SK-MEL-5 (cell line): ENCODE measurements around the gene ADAT3. TPM values are rescaled to one million over a fixed set of nuclear protein-coding genes. Genes with fewer than 3 reads are reported as not detected.

Experiments
- DNase-seq: peaks from one replicate; pipeline ENCODE4 v3.0.0-alpha.2; 2016; ENCODE audit warnings: low read depth, low spot score
- in situ Hi-C: cut with HindIII; loops from 2 replicates; pipeline ENCODE4 v1.10.0; 2016; ENCODE audit warnings: low sequenced_read_pairs, high pct_unique_total_duplicates, low pct_unique_long_range_greater_than_20kb
- total RNA-seq: library from RNA; depleted of rRNA; stranded (reverse); fragments of >200 nt; shearing (Covaris generic); gene quantifications from 2 replicates; pipeline ENCODE4 v1.2.3, GENCODE V29; 2014

Gene ADAT3
- total RNA-seq, 1 experiment from 2014 or later: 2.6 TPM

GRCh38 chr19:1905863-1906375 lies 720 bp downstream of the ADAT3 start:
- no peak for DNase-seq
- in situ Hi-C loops: no loop called here

- DNase-seq: no peak
- in situ Hi-C loops: no loop called here
Observed at GRCh38 chr19:1906985-1907562, 1.9 kb downstream of the ADAT3 start.

DNA sequence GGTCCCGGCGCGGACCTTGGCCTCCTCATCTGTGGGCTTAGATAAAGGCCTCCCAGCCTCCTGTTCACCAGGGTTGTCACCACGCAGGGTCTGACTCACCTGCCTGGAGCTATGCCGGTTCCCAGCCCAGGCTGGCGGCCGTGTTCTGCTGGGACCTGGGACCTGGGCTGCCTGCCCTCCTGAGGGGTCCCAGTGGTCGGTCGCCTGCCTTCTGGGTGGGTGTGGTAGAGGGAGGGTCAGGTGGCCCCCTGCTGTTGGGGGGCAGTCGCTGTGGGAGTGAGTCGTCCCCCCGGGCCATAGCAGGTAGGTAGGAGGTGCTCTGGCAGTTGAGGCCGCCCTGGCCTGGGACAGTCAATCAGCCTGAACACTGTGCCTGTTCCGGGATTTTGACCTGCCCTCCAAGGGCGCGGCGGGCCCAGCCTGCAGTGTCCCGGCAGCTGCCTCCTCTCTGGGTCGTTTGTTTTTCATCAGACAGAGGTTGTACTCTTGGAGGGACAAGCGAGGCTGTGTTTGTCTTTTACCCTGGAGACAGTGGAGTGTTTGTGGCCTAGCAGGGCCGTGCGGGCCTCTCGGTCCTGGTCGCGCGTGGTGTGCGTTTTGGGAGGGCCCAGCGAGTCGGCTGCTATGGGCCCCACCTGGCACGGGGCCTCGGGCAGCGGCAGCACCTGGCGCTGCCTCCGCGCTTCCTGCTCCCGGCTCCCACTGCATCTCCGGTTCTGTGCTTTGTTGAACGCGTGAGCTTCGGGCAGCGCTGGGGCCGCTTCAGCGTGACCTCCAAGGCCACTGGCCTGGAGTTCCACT lies 2.6 kb downstream of the ADAT3 start:
- DNase-seq: no peak
- in situ Hi-C loops: no loop called here

- DNase-seq: no peak
- in situ Hi-C loops: no loop called here
Observed at GRCh38 chr19:1908364-1908678, 3.1 kb downstream of the ADAT3 start.

- in situ Hi-C loops: no loop called here
- DNase-seq: no peak
Observed at GRCh38 chr19:1909761-1910080, 4.5 kb downstream of the ADAT3 start.

DNA sequence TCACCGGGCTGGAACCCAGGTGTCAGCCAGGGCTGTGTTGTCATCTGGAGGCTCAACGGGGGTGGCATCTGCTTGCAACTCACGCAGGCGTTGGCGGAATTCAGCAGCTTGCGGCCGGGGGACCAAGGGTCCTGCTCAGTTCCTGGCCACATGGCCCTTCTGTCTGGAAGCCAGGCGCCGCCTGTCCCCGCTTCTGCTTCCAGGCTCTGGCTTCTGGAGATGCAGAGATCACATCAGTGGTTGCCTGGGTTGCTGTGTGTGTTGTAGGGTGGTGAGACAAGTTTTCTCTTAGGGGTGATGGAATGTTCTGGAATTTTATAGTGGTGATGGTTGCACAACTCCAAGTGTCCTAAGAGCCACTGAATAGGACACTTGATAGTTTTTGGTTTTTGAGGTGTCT lies 5.0 kb downstream of the ADAT3 start:
- no peak for DNase-seq
- in situ Hi-C loops: no loop called here

GRCh38 chr19:1911098-1911497 lies 5.9 kb downstream of the ADAT3 start:
- in situ Hi-C loops: no loop called here
- DNase-seq: no peak

DNA sequence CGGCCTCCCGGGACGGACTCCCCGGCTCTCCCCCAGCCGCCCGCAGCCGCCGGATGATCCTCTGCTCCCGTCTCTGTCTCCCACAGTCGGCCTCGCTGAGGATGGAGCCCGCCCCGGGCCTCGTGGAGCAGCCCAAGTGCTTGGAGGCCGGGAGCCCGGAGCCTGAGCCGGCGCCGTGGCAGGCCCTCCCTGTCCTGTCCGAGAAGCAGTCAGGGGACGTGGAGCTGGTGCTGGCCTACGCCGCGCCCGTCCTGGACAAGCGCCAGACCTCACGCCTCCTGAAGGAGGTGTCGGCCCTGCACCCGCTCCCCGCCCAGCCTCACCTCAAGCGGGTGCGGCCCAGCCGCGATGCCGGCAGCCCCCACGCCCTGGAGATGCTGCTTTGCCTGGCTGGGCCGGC lies 6.8 kb downstream of the ADAT3 start:
- DNase-seq: no peak
- in situ Hi-C loops: no loop called here

GRCh38 chr19:1912760-1913505 lies 7.7 kb downstream of the ADAT3 start:
- no peak for DNase-seq
- in situ Hi-C loops: no loop called here

DNA sequence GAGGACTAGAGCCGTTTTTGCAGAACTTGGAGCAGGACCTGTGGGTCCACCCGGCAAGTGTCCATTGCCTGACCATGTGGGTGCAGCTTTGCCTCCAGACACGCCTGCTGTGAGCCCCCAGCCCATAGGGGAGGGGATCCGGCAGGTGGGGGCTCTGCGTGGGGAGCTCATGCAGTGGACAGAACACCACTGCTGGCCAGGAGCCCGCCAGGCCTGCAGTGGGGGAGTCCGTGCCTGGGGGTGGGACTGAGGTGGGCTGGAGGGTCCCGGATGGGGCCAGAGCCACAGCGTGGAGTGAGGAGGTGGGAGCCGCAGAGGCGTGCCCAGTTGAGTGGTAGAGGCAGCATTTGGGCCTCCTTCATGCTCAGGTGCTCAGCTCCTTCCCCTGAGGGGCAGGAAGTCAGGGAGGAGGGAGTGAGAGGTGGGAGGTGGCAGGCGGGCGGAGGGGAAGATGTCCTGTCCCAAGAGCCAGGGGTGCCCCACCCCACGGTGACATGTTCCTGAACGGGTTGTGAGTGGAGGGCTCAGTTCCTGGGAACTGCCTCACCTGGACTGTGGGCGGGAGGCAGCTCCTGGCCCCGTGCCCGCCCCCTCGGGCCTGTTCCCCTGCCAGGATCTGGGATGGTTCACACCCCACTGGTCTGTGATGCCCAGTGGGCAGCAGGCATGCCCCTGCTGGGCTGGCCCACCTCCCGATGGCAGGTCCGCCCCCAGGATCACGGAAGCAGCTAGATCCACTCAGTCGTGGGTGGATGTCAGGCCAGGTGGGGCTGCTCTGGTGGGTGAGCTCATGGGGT lies 8.8 kb downstream of the ADAT3 start:
- in situ Hi-C loops: no loop called here

DNA sequence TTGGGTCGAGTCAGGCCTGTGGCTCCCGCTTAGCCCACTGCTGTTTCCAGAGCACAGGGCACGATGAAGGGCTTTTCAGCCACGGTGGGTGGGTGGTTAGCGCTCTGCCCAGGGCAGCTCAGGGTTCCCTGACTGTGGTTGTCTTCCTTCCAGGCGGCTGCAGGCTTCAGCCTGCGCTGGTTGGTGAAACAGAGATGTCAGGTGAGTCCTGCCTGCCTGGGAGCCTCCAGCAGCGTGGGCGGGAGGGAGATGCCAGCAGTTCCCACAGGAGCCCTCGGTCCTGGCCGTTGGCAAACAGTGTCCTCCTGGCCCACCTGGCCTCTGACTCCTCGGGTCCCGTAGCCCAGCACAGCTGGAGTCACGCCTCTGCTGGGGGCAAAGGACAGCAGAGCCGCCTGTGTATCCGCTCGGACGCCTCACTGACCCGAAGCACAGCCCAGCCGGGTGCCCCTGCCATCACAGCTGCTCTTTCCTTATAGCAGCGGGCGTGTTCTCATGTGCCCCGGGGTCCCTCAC lies 9.7 kb downstream of the ADAT3 start:
- no peak for DNase-seq
- in situ Hi-C loops: no loop called here

More for the DNA sequence above, 8.8 kb downstream of the ADAT3 start:
- DNase-seq: no peak

DNA sequence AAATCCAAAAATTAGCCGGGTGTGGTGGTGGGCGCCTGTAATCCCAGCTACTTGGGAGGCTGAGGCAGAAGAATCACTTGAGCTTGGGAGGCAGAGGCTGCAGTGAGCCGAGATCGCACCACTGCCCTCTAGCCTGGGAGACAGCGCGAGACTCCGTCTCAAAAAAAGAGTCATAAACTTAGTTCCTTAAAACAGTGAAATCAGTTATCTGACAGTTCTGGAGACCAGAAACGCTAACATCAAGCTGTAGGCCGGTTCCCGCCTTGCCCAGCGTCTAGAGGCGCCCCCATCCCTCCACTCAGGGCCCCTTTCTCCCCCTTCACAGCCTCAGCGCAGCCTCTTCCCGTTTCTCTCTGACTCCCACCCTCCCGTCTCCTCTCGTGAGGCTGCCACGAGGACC lies 11.9 kb downstream of the ADAT3 start:
- DNase-seq: no peak
- in situ Hi-C loops: no loop called here

GRCh38 chr19:1917926-1918325 lies 12.7 kb downstream of the ADAT3 start:
- in situ Hi-C loops: no loop called here
- no peak for DNase-seq

- no peak for DNase-seq
- in situ Hi-C loops: no loop called here
Observed at GRCh38 chr19:1918975-1919374, 13.8 kb downstream of the ADAT3 start.

- DNase-seq: no peak
- in situ Hi-C loops: no loop called here
Observed at GRCh38 chr19:1920644-1921043, 15.4 kb downstream of the ADAT3 start.

GRCh38 chr19:1921326-1921725 lies 16.1 kb downstream of the ADAT3 start:
- DNase-seq: no peak
- in situ Hi-C loops: no loop called here

- in situ Hi-C loops: no loop called here
- no peak for DNase-seq
Observed at GRCh38 chr19:1921825-1922224, 16.6 kb downstream of the ADAT3 start.

GRCh38 chr19:1922803-1923202 lies 17.6 kb downstream of the ADAT3 start:
- in situ Hi-C loops: no loop called here
- no peak for DNase-seq
